OCI-M2 (cell line): ENCODE data around the gene MAP6D1.
"Not testable (repeated sequence)": the region's sequence is repeated elsewhere in the genome, so short reads cannot be mapped to it uniquely, and the experiment has no call there.

Source experiments
- DNase-seq: peaks from one replicate; lab custom pipeline; 2025; ENCODE audit not compliant: unreplicated experiment; lab: John Stamatoyannopoulos, UW

The MAP6D1 gene

GRCh38 chr3:183801601-183802000, 23.8 kb downstream of the MAP6D1 start:
- no peak for DNase-seq

GRCh38 chr3:183800243-183800863, 25.0 kb downstream of the MAP6D1 start:
- no peak for DNase-seq

GRCh38 chr3:183799461-183799860, 25.9 kb downstream of the MAP6D1 start:
- no peak for DNase-seq

GRCh38 chr3:183797996-183798395, 27.4 kb downstream of the MAP6D1 start:
- DNase-seq, result no peak

GRCh38 chr3:183796372-183796771, 29.0 kb downstream of the MAP6D1 start:
- DNase-seq, result no peak

GRCh38 chr3:183794452-183794851, 30.9 kb downstream of the MAP6D1 start:
- no peak for DNase-seq

GRCh38 chr3:183792976-183793375, 32.4 kb downstream of the MAP6D1 start:
- DNase-seq, result no peak

GRCh38 chr3:183790700-183791099, 34.7 kb downstream of the MAP6D1 start:
- no peak for DNase-seq

- DNase-seq, result no peak
These were observed 35.6 kb downstream of the MAP6D1 start for GRCh38 chr3:183789826-183790225.

GRCh38 chr3:183784503-183784902, 40.9 kb downstream of the MAP6D1 start:
- DNase-seq, result not testable (repeated sequence)

- DNase-seq, result no peak
These were observed 42.7 kb downstream of the MAP6D1 start for GRCh38 chr3:183782576-183783276.

GRCh38 chr3:183781246-183781645, 44.1 kb downstream of the MAP6D1 start:
- DNase-seq, result no peak

GRCh38 chr3:183779896-183780465, 45.4 kb downstream of the MAP6D1 start:
- DNase-seq, result no peak

GRCh38 chr3:183777016-183777618, 48.3 kb downstream of the MAP6D1 start:
- no peak for DNase-seq

- not testable (repeated sequence) for DNase-seq
These were observed 48.9 kb downstream of the MAP6D1 start for GRCh38 chr3:183776451-183776850.

GRCh38 chr3:183775781-183776180, 49.6 kb downstream of the MAP6D1 start:
- DNase-seq, result no peak

- no peak for DNase-seq
These were observed 50.7 kb downstream of the MAP6D1 start for GRCh38 chr3:183774631-183775030.

GRCh38 chr3:183769453-183769852, 55.9 kb downstream of the MAP6D1 start:
- DNase-seq, result no peak

GRCh38 chr3:183768114-183768513, 57.3 kb downstream of the MAP6D1 start:
- DNase-seq, result no peak

- DNase-seq, result no peak
These were observed 58.4 kb downstream of the MAP6D1 start for GRCh38 chr3:183766745-183767606.

- DNase-seq, result no peak
These were observed 59.3 kb downstream of the MAP6D1 start for GRCh38 chr3:183766107-183766506.
